GM21526 (cell line): Measurements from ENCODE around the gene DNAAF1.

Experiments used
- ATAC-seq: cut with Tn5 transposase; IDR thresholded peaks from one replicate; pipeline ENCODE4 v1.9.1; 2021; ENCODE audit warnings: moderate library complexity; ENCODE audit not compliant: unreplicated experiment, low FRiP score

DNAAF1 gene

DNA sequence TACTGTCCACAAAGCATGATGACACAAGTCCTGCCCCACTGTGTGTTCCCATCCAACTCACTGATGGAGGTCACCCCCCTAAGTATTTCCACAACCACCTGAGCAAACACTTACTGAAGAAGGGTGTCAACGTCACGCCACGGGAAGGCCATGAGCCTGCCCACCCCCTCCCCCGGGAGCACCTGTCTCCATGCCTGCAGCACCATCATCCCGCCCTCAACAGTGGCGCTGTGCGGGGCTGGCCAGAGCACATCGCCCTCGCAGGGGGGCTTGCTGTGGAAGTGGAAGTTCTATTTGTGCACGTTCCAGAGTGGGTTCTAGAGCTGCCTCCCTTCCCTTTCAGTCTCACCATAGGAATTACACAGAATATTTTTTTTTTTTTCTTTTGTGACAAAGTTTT is 24.1 kb upstream of the DNAAF1 start:
- ATAC-seq, result no peak

DNA sequence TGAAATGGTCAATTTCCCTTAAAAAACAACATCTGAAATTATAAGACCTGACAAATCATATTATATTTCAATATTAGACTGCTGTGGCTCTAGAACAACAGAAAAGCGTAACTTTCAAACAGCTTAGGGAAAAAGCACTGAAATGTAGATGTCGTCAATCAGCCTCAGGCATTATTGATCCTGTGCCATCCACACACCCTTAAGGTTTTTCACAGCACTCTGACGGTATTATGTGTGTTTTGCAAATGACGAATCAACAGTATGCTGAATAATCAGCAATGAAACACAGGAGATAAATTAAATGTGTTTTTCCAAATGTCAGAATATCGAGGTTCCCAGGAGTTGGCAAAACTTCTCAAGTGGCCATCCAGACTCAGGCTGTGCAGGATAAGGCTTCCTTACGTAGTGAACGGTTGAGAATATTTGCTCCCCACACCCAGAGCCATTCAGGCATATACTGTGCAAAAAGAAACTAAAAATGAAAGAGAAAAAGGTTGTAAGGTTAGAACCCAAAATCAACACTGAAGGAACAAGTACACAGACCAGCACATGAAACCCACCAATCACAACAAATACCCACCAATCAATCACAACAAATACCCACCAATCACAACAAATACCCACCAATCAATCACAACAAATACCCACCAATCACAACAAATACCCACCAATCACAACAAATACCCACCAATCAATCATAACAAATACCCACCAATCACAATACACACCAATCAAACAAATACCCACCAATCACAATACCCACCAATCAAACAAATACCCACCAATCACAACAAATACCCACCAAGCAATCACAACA is 20.6 kb upstream of the DNAAF1 start:
- ATAC-seq, result no peak

DNA sequence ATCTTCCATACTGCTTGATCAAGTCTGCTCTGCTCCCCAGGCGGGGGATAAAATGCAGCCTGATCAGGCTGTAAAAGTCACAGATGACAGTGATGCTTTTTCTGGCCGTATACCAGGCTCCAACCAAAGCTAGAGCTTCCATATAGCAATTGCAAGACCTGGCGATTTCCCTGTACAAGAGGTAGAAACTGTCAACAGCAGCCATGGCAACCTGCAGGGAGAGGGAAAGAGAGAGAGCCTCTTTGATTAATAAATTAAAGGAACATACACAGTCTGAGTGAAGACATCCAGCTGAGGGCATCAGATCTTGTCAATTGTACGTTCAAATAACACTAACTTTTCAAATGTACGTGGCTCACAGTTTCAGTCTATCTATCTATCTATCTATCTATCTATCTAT is 14.0 kb upstream of the DNAAF1 start:
- no peak for ATAC-seq

DNA sequence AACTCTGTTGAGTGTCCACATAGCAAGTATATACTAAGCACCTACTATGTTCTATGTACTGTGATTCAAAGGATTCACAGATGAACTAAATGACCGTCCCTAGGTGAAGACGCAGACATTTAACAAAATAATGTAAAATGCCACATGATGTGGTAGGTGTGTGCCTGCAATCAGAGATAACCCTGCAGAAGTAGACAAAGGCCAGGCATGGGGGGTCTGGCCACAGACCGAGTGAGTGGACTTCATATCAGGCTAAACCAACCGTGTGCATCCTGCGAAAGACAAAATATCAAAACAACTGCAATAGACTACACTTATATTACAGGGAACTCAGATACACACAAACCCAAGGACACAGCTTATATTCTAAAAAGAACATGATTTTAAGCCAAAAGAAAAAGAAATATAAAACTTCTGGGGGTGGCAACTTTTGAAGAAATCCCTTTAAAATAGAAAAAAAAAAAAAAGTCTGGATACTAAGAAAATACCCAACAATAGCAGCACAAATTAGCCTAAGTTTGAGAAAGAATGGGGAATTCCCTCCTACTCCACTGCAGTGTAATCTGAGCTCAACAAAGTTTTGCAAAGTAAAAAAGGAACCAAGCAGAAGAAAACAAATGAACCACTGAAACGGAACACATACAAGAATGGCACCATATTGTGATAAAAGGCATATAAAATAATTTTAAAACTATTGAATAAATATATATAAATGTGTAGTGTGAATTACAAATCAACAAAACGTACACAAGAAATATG is 12.4 kb upstream of the DNAAF1 start:
- no peak for ATAC-seq

DNA sequence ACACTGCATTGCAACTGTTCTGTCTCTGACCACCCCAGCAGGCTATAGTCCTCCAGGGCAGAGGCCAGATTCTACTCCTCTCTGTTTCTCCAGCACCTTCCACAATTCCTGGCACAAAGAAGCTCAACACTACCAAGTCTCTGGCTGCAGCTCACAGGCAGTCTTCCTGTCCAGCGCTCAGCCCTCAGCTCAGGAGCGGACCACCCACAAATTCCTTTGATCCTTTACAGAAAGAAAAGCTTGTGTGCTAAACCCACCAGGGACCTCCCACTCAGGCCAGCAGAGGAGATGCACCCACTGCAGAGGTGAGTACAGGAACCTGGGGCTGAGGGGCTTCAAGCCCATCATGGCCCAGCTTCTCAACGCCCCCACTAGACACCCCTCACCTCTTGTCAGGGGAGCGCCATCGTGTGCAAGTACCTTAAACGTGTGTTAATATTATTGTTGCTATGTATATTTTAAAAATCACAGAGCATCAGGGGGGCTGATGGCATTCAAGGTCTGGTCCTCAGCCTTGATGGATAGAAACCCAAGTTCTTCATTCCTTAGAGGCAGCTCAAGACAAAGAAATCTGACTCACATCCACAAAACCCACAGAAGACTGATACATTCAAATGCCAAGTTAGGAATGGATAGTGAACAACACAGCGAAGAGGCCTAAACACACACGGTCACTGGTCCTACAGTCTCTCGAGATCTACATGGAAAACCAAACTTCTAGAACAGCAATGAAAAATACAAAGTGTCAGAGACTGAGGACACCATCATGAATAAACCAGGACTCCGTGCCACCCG is 8.6 kb upstream of the DNAAF1 start:
- no peak for ATAC-seq

DNA sequence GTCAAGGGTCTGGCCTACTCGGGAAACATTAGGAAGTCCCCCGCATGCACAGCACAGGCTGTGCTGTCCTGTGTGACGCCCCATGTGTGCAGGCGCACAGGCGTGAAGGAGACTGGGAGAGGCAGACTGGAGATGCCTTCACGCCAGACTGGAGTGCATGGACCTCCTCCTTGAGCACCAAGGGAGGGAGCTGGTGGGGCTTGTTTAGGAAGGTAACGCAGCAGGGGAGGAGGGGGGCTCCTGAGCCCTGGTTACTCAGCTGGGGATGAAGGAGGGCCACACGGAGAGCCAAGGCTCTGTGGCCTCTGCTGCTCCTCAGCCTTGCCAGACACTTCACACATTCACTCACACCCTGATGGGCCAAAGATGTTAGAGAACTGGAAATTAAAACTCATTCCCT is 7.8 kb upstream of the DNAAF1 start:
- ATAC-seq, result no peak

DNA sequence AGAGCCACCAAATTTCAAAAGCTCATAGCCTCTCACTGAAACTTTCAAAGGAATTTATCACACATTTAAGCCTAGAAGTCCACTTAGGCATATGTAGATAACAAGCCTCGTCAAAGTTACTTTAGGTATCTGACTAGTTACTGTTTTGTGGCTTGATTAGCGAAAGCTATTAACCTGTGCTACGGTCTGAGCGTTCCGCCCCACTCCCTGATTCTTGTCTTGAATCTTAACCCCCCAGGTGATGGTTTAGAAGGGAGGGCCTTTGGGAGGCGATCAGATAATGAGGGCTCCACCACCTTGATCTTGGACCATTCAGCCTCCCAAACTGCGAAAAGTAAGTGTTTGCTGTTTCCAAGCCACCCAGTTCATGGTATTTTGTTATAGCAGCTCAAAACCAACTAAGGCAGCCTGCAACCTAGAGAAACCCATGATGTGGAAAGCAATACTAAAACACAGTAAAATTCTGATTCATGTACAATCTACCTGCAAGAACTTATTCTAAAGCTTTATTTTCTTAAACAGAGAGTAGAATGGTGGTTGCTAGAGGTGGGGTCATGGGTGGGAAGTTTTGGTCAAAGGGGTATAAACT is 7.2 kb upstream of the DNAAF1 start:
- no peak for ATAC-seq

DNA sequence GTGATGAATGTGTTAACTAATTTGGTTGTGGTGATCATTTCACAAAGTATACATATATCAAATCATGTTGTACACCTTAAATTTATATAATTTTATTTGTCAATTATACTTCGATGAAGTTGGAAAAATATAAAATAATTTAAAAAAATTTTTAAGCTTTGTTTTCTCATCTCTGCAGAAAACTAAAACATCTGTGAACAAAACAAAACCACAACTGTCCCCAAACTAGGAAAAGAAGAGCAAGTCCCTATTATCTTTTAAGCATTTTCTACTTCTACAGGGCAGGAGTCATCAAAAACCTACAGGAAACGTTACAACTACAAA is 6.6 kb upstream of the DNAAF1 start:
- ATAC-seq, result no peak

DNA sequence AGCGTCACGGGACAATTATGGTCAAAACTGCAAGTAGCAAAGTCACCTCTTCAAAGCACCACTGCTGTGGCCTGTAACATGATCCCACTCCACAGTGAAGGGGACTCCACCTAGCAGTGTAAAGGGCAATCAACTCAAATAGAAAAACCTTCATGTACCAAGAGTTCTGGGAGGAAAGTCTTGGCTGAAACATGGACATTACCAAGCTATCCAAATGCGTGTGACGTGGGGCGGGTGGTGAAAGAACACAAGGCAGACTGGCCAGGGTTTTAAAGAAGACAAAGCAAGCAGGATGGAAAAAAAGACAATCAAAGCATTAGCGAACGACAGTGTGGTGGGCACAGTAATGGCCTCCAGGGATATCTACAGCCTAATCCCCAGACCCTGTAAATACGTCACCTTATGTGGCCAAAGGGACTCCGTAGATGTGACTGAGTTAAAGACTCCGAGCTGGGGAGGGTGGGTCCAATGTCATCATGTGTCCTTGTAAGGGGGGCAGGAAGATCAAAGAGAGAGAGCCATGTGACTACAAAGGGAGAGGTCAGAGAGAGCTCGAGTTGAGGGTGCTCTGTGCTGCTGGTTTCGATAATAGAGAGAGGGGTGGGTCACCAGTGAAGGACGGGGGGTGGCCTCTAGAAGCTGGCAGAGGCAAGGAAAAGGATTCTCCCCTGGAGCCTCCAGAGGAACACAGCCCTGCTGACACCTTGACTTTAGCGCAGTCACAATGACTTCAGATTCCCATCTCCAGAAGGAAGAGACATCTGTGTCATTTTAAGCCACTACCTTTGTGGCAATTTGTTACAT is 6.1 kb upstream of the DNAAF1 start:
- no peak for ATAC-seq

DNA sequence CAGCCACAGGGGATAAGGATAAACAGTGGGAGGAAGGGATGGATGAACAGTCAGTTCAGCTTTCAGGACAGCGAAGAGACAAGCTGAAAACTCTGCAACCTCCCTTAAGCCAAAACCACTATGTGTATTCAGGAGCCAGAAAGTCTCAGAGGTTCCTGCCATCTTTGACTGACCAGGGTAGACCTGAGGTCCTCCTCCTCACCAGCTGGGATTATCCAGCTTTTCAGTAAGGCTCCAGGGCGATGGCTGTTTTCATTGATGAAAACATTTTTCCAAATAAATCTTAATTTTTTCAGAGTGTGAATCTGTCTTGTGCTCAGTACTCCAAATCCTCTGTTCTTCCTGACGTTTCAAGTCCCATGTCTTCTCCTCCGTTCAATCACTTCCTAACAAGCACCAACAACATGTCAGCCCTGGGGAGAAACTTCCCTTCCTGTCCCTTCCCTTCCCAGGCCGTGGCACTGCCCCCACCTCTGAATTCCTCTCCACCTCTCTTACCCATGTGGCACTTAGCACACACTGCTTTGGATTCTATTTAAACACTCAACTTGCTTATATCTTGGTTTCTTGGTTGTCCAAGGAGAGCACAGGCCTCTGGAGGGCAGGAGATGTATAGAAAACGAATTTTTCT is 5.4 kb upstream of the DNAAF1 start:
- ATAC-seq, result no peak

DNA sequence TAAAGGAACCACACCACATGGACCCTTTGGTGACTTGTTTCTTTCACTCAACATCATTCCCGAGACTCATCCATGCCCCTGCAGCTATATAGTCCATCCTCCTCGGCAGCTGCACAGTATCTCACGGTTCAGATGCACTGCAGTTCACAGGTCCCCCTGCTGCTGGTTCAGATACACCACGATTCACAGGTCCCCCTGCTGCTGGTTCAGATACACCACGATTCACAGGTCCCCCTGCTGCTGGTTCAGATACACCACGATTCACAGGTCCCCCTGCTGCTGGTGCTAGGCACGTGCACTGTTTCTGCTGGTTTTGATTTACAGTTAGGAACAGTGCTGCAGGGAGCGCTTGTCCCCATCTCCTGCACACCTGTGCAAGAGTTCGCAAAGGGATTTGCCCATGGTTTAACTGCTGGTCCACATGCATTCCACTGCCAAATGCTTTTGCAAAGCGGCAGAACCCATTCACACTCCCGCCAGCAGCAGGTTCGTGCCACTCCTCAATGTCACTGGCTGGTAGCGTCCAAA is 3.9 kb upstream of the DNAAF1 start:
- ATAC-seq, result no peak

DNA sequence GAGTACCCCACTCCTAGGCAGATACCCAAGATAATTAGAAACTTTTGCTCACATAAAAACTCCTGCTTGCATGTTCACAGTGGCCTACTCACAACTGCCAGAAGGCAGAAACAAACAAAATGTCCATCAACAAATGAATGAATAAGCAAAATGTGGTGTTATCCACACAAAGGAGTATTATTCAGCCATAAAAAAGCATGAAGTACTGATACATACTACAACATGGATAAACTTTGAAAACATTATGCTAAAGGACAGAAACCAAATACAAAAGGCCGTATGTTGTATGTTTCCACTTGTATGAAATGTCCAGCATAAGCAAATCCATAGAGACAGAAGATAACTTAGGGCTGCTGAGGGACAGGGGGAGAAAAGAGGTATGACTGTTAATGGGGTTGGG is 2.0 kb upstream of the DNAAF1 start:
- ATAC-seq, result no peak

DNA sequence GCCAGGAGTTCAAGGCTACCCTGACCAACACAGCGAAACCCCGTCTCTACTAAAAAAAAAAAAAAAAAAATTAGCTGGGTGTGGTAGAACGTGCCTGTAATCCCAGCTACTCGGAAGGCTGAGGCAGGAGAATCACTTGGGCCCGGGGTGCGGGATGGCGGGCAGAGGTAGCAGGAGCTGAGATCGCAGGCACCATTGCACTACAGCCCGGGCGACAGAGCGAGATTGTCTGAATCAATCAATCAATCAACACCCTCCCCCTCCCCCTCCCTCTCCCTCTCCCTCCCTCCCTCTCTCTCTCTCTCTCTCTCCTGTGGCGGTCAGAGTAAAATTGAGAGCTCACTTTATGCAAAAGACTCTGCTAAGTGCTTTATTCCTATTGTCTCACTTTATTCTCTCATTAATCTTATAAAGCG is 1.3 kb upstream of the DNAAF1 start:
- ATAC-seq, result no peak

DNA sequence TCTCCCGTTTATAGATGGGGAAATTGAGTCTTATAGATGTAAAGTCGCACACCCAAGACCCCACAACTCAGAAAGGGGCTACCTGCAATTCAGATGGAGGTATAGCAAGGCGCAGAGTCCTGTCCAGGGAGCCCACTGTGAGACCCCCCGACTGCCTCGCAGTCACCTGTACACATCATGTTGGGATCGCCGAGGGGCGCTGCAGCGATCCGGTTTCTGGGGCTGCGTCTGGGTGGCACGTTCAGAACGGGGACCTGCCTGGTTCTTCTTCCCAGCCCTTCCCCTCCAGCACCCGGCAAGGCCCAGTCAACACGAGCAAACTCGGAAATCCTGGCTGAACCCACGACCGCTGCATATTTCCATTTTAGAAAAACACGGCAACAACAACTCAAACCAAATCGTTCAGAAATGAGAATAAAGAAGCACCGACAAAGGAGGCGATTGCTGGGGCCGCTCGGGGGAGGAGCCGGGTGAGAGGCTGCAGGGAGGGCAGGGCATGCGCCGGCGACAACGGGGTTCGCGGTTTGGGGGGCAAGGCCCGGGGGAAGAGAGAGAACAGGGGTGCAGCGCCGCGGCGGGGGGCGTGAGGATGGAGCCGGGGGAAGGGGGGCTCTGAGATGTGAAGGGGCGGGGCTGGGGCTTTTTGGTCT is 774 bp upstream of the DNAAF1 start:
- peak; percentile 26 for ATAC-seq

DNA sequence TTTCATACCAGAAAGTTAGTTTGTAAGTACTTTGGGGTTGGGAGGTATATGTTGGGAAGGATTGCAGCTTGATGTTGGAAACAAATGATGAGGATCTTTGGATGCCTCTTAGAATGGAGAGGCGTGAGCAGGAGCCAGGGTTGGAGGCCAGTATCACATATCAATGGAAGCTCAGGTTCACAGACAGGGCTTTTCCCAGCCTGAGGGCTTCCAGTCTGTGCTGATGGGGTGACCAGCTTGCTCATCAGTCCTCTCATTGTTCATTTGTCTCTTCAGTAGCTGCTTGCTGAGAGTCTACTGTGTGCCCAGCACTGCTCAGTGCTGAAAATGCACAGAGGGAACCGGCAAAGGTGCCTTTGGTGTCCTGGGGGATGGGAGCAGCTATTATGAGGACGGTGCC is 5.8 kb downstream of the DNAAF1 start:
- no peak for ATAC-seq

DNA sequence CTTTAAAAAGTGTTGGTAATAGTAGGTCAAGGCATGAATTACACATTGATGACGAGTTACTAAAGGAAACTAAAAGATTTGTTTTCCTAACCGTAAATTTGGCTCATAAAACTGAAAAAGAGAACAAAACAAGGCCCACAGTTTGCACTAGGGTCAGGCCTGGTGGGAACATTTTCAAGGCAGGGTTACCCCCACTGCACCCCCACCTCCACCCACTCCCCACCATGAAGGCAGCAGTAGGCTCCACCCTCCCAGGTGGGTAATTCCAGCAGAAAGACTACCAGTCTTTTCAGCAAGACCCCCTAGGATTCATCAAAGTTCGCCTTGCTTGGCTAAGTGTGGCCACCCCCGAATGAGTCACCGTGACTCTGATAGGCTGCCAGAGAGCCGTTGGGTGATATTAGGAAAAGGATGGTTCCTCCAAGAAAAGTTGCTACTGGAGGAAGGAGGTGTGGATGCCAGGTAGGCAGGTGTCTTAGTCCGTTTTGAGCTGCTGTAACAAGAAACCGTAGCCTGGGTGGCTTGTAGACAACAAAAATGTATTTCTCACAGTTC is 8.6 kb downstream of the DNAAF1 start:
- no peak for ATAC-seq

DNA sequence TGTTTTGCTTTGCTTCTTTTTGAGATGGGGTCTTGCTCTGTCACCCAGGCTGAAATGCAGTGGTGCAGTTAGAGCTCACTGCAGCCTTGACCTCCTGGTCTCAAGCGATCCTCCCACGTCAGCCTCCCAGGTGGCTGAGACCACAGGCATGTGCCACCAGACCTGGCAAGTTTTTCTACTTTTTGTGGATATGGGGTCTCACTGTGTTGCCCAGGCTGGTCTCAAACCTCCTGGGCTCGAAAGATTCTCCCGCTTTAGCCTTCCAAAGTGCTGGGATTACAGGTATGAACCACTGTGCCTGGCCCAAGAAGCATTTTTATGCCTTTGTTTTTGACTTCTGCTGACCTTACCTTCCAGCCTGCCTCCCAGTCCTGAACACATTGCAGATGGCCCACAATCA is 10.1 kb downstream of the DNAAF1 start:
- ATAC-seq, result no peak

DNA sequence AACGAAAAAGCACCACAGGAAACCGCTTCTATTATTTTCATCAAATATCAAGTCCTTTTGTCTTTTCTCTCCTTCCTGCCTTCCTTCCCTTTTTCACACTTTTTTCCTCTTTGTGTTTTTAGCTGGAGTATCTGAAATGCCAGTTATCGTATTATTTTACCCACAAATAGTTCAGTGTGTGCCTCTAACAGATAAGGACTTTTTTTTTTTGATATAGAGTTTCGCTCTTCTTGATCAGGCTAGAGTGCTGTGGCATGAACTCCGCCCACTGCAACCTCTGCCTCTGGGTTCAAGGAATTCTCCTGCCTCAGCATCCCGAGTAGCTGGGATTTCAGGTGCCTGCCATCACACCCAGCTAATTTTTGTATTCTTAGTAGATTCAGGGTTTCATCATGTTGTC is 10.7 kb downstream of the DNAAF1 start:
- ATAC-seq, result no peak

DNA sequence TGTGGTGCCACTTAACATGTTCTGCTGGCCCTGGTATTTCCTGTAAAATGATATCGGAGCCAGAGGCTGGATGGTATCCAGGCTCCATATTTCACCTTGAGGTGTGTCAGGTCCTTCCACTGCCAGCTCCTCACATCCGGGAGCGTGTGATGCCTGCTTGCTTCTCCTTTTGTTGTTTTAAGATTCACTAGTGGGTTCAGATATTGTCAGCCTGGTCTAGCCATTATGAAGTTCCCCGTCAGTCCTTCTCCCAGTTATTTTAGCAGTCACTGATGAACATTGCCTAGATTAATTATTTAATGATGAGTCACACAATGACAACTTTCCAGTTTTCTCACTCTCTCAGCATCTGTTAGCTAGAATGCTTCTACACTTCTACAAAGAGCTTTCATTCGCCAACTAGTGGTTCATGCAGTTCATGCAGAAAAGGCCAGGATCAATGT is 11.3 kb downstream of the DNAAF1 start:
- ATAC-seq, result no peak
